ENCODE measurements around the gene DLGAP4. TPM values are rescaled to one million over a fixed set of nuclear protein-coding genes. Genes with fewer than 3 reads are reported as not detected.

The DLGAP4 gene
- total and polyA plus RNA-seq, 7 donors, result 53.5 to 151 (median 90.4) TPM

- H3K27ac ChIP-seq, result no peak overlapping the region
- H3K9me3 ChIP-seq, result no peaks in the 10 kb centered on the region
- 58 to 62% (median 59%) methylated on average over 7 of the region's 7 CpGs for WGBS, 3 donors
- peaks cover 0 to 21% (median 2%) of the 10 kb centered on the region in 3 donors for H3K27me3 ChIP-seq (ENCODE audit: insufficient read depth in 3 of 3, low read length in 2 of 3)
- intact Hi-C loops (cut with DNase I), result no loop called here
- no peak overlapping the region for H3K4me3 ChIP-seq
- H3K4me1 ChIP-seq, result no peaks in the 10 kb centered on the region
- DNase-seq (no peak), ATAC-seq (no peak)
- no peaks in the 10 kb centered on the region for H3K36me3 ChIP-seq (ENCODE audit: insufficient read depth in 1 of 2, low read depth in 1 of 2)
- TF ChIP-seq, protein P1, sequence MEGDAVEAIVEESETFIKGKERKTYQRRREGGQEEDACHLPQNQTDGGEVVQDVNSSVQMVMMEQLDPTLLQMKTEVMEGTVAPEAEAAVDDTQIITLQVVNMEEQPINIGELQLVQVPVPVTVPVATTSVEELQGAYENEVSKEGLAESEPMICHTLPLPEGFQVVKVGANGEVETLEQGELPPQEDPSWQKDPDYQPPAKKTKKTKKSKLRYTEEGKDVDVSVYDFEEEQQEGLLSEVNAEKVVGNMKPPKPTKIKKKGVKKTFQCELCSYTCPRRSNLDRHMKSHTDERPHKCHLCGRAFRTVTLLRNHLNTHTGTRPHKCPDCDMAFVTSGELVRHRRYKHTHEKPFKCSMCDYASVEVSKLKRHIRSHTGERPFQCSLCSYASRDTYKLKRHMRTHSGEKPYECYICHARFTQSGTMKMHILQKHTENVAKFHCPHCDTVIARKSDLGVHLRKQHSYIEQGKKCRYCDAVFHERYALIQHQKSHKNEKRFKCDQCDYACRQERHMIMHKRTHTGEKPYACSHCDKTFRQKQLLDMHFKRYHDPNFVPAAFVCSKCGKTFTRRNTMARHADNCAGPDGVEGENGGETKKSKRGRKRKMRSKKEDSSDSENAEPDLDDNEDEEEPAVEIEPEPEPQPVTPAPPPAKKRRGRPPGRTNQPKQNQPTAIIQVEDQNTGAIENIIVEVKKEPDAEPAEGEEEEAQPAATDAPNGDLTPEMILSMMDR (IDR thresholded peaks at IDR 0.05), result no peak
Observed at GRCh38 chr20:36411861-36412454, 105.8 kb downstream of the DLGAP4 start.

GRCh38 chr20:36415475-36416002, 109.4 kb downstream of the DLGAP4 start:
- no peak overlapping the region for H3K4me3 ChIP-seq
- DNase-seq, result no peak
- WGBS, 3 donors, result 75 to 85% (median 79%) methylated on average over 3 of the region's 3 CpGs
- intact Hi-C loops (cut with DNase I), result no loop called here
- no peaks in the 10 kb centered on the region for H3K9me3 ChIP-seq
- no peak for ATAC-seq
- H3K27ac ChIP-seq, result no peak overlapping the region
- TF ChIP-seq, protein P1 (IDR thresholded peaks at IDR 0.05), result no peak
- H3K4me1 ChIP-seq, result no peaks in the 10 kb centered on the region
- H3K36me3 ChIP-seq (ENCODE audit: insufficient read depth in 1 of 2, low read depth in 1 of 2), result no peaks in the 10 kb centered on the region
- H3K27me3 ChIP-seq (ENCODE audit: insufficient read depth in 3 of 3, low read length in 2 of 3), result peaks cover 0 to 29% (median 2%) of the 10 kb centered on the region in 3 donors

DNA sequence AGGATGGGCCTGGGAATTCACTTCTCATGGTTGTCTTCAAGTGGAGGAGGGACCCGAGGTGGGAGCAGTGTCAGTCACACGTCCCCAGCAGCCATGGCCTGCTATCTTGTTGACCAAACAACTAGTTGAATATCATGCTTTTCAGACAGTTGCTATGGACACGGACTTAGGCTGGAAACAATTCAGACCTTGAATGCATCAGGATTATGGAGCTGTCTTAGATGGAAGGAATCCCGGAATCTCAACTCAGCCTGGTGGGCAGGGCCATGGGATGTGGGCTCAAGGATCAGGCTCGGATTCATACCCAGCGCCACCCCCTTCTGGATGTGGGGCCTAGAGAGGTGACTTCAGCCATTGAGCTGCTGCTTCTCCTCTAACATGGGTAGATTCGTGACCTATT, 112.6 kb downstream of the DLGAP4 start:
- Histone ChIP-seq H3K9me3 (no peaks in the 10 kb centered on the region), H3K4me1 (no peaks in the 10 kb centered on the region), H3K27ac (no peak overlapping the region), H3K36me3 (ENCODE audit: insufficient read depth in 1 of 2, low read depth in 1 of 2) (no peaks in the 10 kb centered on the region), H3K4me3 (no peak overlapping the region), H3K27me3 (ENCODE audit: insufficient read depth in 3 of 3, low read length in 2 of 3) (peaks cover 0 to 18% (median 0%) of the 10 kb centered on the region in 3 donors)
- DNase-seq (no peak), ATAC-seq (no peak)
- 76 to 81% (median 77%) methylated on average over 7 of the region's 7 CpGs for WGBS, 3 donors
- intact Hi-C loops (cut with DNase I), result no loop called here
- TF ChIP-seq, protein P1 (IDR thresholded peaks at IDR 0.05), result no peak

GRCh38 chr20:36421641-36422040, 115.5 kb downstream of the DLGAP4 start:
- ATAC-seq (no peak), DNase-seq (no peak)
- peaks cover 0 to 19% (median 2%) of the 10 kb centered on the region in 3 donors for H3K27me3 ChIP-seq (ENCODE audit: insufficient read depth in 3 of 3, low read length in 2 of 3)
- no peak overlapping the region for H3K27ac ChIP-seq
- H3K9me3 ChIP-seq, result no peaks in the 10 kb centered on the region
- no peaks in the 10 kb centered on the region for H3K4me1 ChIP-seq
- H3K36me3 ChIP-seq (ENCODE audit: insufficient read depth in 1 of 2, low read depth in 1 of 2), result no peaks in the 10 kb centered on the region
- intact Hi-C loops (cut with DNase I), result no loop called here
- TF ChIP-seq, protein P1 (IDR thresholded peaks at IDR 0.05), result no peak
- no peak overlapping the region for H3K4me3 ChIP-seq
- WGBS, 3 donors, result 53 to 58% (median 57%) methylated on average over 13 of the region's 13 CpGs

DNA sequence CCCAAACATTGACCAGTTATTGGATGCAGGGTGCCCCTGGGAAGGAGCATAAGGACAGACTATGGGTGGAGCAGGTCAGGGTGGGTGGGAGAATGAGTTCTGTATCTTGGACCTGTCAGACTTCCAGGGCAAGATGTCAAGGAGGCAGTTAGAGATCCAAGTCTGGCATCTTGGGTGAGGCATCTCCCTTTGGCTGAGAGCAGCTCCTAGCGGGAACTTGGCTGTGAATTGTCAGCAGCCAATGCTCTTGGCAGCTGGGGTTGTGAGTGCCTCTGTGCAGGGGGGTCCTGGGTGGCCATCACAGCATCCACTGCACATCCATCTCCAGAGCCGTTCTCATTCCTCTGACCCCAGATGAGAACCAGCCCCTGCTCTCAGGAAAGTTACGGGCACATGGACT, 118.2 kb downstream of the DLGAP4 start:
- TF ChIP-seq, protein P1 (IDR thresholded peaks at IDR 0.05), result no peak
- intact Hi-C loops (cut with DNase I), result no loop called here
- Histone ChIP-seq H3K4me1 (no peaks in the 10 kb centered on the region), H3K9me3 (no peaks in the 10 kb centered on the region), H3K27me3 (ENCODE audit: insufficient read depth in 3 of 3, low read length in 2 of 3) (peaks cover 0 to 19% (median 2%) of the 10 kb centered on the region in 3 donors), H3K4me3 (no peak overlapping the region), H3K36me3 (ENCODE audit: insufficient read depth in 1 of 2, low read depth in 1 of 2) (no peaks in the 10 kb centered on the region), H3K27ac (no peak overlapping the region)
- 15 to 22% (median 16%) methylated on average over 3 of the region's 3 CpGs for WGBS, 3 donors
- ATAC-seq (no peak), DNase-seq (no peak)

Measured in psoas muscle (tissue), 8 donors.